Lower lobe of right lung (tissue), 2 donors: Measurements from ENCODE around the gene TPSG1. TPM values are rescaled to one million over a fixed set of nuclear protein-coding genes. Genes with fewer than 3 reads are reported as not detected.

Experiments used
- ATAC-seq, 2 donors: fragments of 200-7000 bp; cut with Tn5 transposase; one replicate each; pipeline ENCODE4 v1.9.1; 2020 to 2022; ENCODE audit warnings: mild to moderate bottlenecking in 2 of 2, moderate library complexity in 2 of 2
- DNase-seq: peaks from one replicate; pipeline ENCODE4 v3.0.0-alpha.2; 2020
- H3K27ac ChIP-seq: fragments of 200-600 bp; one replicate; pipeline ENCODE4 v1.8.0; 2022
- H3K27me3 ChIP-seq: fragments of 200-600 bp; one replicate; pipeline ENCODE4 v1.8.0; 2022; ENCODE audit warnings: low read depth
- H3K36me3 ChIP-seq: fragments of 200-600 bp; one replicate; pipeline ENCODE4 v1.8.0; 2022; ENCODE audit warnings: mild to moderate bottlenecking
- H3K4me1 ChIP-seq: fragments of 200-600 bp; one replicate; pipeline ENCODE4 v1.8.0; 2022
- H3K4me3 ChIP-seq: fragments of 200-600 bp; one replicate; pipeline ENCODE4 v1.8.0; 2022; ENCODE audit warnings: mild to moderate bottlenecking
- H3K9me3 ChIP-seq: fragments of 200-600 bp; one replicate; pipeline ENCODE4 v1.8.0; 2022
- intact Hi-C: fragments of 100-400 bp; cut with DNase I; formaldehyde crosslinking; loops from one replicate; pipeline ENCODE4 v1.11.0; 2022
- total RNA-seq: library from RNA; stranded (reverse); fragmentation: NEBNext Ultra II Directional; extraction: Animal tissue kit (Norgen Biotek cat#: 25700); gene quantifications from one replicate; pipeline ENCODE4 v1.2.1, GENCODE V29; 2021
- TF ChIP-seq, protein P1 (sequence below): fragments of 200-600 bp; IDR thresholded peaks from one replicate; pipeline ENCODE4 v1.8.0; 2022; ENCODE audit warnings: antibody characterized with exemption, mild to moderate bottlenecking
- donor health status: DM: no; HTN: yes; CAD: no; lungs with severe emphysema.

The TPSG1 gene
- total RNA-seq, 1 donor from 2014 or later = 2.9 TPM

GRCh38 chr16:1175566-1176279 lies 49.3 kb downstream of the TPSG1 start:
- H3K4me3 ChIP-seq = no peak overlapping the region
- peaks cover 21% of the 10 kb centered on the region for H3K27me3 ChIP-seq
- DNase-seq (no peak), ATAC-seq (no peak)
- intact Hi-C loops = no loop called here
- H3K9me3 ChIP-seq = no peaks in the 10 kb centered on the region
- no peak overlapping the region for H3K27ac ChIP-seq
- TF ChIP-seq, protein P1, sequence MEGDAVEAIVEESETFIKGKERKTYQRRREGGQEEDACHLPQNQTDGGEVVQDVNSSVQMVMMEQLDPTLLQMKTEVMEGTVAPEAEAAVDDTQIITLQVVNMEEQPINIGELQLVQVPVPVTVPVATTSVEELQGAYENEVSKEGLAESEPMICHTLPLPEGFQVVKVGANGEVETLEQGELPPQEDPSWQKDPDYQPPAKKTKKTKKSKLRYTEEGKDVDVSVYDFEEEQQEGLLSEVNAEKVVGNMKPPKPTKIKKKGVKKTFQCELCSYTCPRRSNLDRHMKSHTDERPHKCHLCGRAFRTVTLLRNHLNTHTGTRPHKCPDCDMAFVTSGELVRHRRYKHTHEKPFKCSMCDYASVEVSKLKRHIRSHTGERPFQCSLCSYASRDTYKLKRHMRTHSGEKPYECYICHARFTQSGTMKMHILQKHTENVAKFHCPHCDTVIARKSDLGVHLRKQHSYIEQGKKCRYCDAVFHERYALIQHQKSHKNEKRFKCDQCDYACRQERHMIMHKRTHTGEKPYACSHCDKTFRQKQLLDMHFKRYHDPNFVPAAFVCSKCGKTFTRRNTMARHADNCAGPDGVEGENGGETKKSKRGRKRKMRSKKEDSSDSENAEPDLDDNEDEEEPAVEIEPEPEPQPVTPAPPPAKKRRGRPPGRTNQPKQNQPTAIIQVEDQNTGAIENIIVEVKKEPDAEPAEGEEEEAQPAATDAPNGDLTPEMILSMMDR = no peak
- no peaks in the 10 kb centered on the region for H3K4me1 ChIP-seq
- no peaks in the 10 kb centered on the region for H3K36me3 ChIP-seq

DNA sequence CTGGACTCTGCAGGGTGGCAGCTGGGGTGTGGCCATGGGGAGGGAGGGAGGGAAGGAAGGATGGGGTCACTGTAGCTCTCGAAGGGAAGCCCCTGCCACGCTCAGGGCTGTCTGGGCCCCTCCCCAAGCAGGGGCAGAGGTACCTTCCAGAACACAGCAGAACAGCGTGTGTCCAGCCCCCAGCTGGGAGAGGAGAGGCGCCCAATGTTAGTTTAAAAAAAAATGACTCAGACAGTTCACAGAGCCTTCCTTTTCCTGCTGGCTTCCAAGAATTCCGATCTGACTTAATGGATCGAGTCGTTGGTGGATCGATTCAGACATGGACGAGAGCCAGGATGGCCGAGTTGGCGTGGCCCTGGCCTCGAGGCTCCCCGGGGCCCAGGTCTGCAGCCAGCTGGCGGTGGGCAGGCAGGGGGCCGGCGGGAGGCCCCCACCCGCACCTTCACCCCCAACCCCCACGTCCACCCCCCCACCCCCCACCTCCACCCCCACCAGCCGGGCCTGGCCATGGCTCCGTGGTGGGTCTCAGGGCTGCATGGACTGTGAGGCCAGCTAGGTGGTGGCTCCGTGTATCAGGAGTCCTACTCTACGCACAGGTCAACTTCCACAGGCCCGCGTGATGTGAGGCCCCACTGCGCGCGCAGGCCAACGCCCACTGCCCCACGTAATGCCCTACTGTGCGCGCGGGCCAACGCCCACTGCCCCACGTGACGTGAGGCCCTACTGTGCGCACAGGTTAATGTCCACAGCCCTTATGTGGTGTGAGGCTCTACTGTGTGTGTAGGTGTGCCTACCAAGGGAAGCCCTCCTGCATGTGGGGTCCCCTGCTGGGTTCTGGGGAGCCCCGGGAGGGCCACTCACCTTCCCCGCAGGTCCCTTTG lies 50.4 kb downstream of the TPSG1 start:
- no peak for ATAC-seq
- no peaks in the 10 kb centered on the region for H3K4me1 ChIP-seq
- no peaks in the 10 kb centered on the region for H3K9me3 ChIP-seq
- peaks cover 29% of the 10 kb centered on the region for H3K27me3 ChIP-seq
- H3K27ac ChIP-seq = no peak overlapping the region
- TF ChIP-seq, protein P1 = no peak
- DNase-seq = no peak
- intact Hi-C loops = no loop called here
- H3K36me3 ChIP-seq = no peaks in the 10 kb centered on the region
- H3K4me3 ChIP-seq = no peak overlapping the region

DNA sequence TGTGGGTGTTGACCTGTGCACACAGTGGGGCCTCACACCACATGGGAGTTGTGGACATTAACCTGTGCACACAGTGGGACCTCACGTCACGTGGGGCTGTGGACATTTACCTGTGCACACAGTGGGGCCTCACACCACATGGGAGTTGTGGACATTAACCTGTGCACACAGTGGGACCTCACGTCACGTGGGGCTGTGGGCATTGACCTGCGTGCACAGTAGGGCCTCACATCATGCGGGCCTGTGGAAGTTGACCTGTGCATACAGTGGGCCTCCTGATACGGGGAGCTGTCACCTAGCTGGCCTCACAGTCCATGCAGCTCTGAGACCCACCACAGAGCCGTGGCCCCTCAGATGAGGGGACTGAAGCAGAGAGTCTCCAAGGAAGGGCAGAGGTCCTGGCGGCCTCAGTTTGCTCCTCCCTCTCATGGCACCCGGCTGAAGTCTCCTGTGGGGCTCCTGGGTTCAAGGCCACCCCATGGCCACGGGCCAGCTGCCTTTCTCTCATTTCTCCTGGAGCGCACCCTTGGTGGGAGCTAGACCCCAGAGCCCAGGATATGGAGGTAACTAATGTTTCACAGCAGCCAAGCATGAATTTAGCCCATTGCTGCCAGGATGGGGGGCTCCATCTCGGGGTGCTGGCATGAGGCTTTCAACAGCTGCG lies 51.1 kb downstream of the TPSG1 start:
- peaks cover 36% of the 10 kb centered on the region for H3K27me3 ChIP-seq
- no peak for ATAC-seq
- H3K27ac ChIP-seq = no peak overlapping the region
- TF ChIP-seq, protein P1 = no peak
- intact Hi-C loops = no loop called here
- no peak overlapping the region for H3K4me3 ChIP-seq
- H3K9me3 ChIP-seq = no peaks in the 10 kb centered on the region
- no peaks in the 10 kb centered on the region for H3K36me3 ChIP-seq
- no peak for DNase-seq
- no peaks in the 10 kb centered on the region for H3K4me1 ChIP-seq

- H3K4me1 ChIP-seq = no peaks in the 10 kb centered on the region
- DNase-seq (no peak), ATAC-seq (no peak)
- H3K4me3 ChIP-seq = no peak overlapping the region
- H3K9me3 ChIP-seq = no peaks in the 10 kb centered on the region
- H3K27ac ChIP-seq = no peak overlapping the region
- H3K27me3 ChIP-seq = peaks cover 45% of the 10 kb centered on the region
- H3K36me3 ChIP-seq = no peaks in the 10 kb centered on the region
- TF ChIP-seq, protein P1 = no peak
- intact Hi-C loops = no loop called here
These were observed 52.4 kb downstream of the TPSG1 start for GRCh38 chr16:1172651-1173050.

GRCh38 chr16:1171854-1172428 lies 53.1 kb downstream of the TPSG1 start:
- Histone ChIP-seq H3K4me3 (no peak overlapping the region), H3K36me3 (no peaks in the 10 kb centered on the region), H3K27ac (no peak overlapping the region), H3K4me1 (no peaks in the 10 kb centered on the region), H3K9me3 (no peaks in the 10 kb centered on the region), H3K27me3 (peaks cover 45% of the 10 kb centered on the region)
- intact Hi-C loops = no loop called here
- TF ChIP-seq, protein P1 = no peak
- ATAC-seq = no peak
- DNase-seq = no peak
